A549 (cell line): ENCODE data around the gene NOSTRIN.

Experiments used
- BCL3 ChIP-seq: fragments of >200 bp; sonication (Bioruptor Twin); formaldehyde crosslinking; IDR thresholded peaks from 3 replicates; pipeline ENCODE4 v1.6.1; 2016
- CBX8 ChIP-seq: fragments of 200-600 bp; sonication (generic); IDR thresholded peaks from 2 replicates; pipeline ENCODE4 v1.6.1; 2016
- CTCF ChIP-seq: fragments of >200 bp; sonication (Bioruptor Twin); formaldehyde crosslinking; IDR thresholded peaks from 3 replicates; pipeline ENCODE4 v1.5.1; 2016
- EHMT2 ChIP-seq: fragments of 200-600 bp; sonication (generic); IDR thresholded peaks from 2 replicates; pipeline ENCODE4 v1.6.1; 2016; ENCODE audit warnings: antibody characterized with exemption, low read depth, mild to moderate bottlenecking, moderate library complexity
- HDAC2 ChIP-seq: fragments of 200-600 bp; sonication (generic); IDR thresholded peaks from 2 replicates; pipeline ENCODE4 v1.6.1; 2016
- JUNB ChIP-seq: fragments of >200 bp; sonication (Bioruptor Twin); formaldehyde crosslinking; IDR thresholded peaks from 2 replicates; pipeline ENCODE4 v1.6.1; 2016
- KDM1A ChIP-seq: fragments of 200-600 bp; sonication (generic); IDR thresholded peaks from 2 replicates; pipeline ENCODE4 v1.6.1; 2016; ENCODE audit warnings: low read depth, mild to moderate bottlenecking
- MAX ChIP-seq: IDR thresholded peaks from 2 replicates; pipeline ENCODE4 v1.6.1; 2012
- MAZ ChIP-seq: fragments of 150-350 bp; IDR thresholded peaks from 2 replicates; pipeline ENCODE4 v1.6.1; 2014; ENCODE audit warnings: antibody characterized with exemption, low read depth, low read length, borderline replicate concordance
- MYC ChIP-seq: IDR thresholded peaks from 2 replicates; pipeline ENCODE4 v1.6.1; 2012; ENCODE audit warnings: mild to moderate bottlenecking, inconsistent platforms, low read length, improper control_type of control experiment, borderline replicate concordance
- POLR2A ChIP-seq: IDR thresholded peaks from 2 replicates; pipeline ENCODE4 v1.6.1; 2012; ENCODE audit warnings: mild to moderate bottlenecking, low read length
- RAD21 ChIP-seq, 2 experiments: fragments of >200 bp in 1 of 2; sonication (Bioruptor Twin) in 1 of 2; formaldehyde crosslinking in 1 of 2; IDR thresholded peaks in 1 of 2; conservative IDR thresholded peaks in 1 of 2; 2 replicates in 1 of 2; 3 replicates in 1 of 2; pipeline ENCODE4 v1.6.1; 2012 to 2018; ENCODE audit warnings: inconsistent platforms in 1 of 2
- REST ChIP-seq: fragments of 200-600 bp; sonication (generic); IDR thresholded peaks from 2 replicates; pipeline ENCODE4 v1.6.1; 2016; ENCODE audit warnings: antibody characterized with exemption, mild to moderate bottlenecking, moderate library complexity
- RFX5 ChIP-seq: fragments of 450-650 bp; IDR thresholded peaks from 2 replicates; pipeline ENCODE4 v1.7.1; 2014; ENCODE audit warnings: antibody characterized with exemption, mild to moderate bottlenecking, moderate library complexity

GRCh38 chr2:168819050-168819715 lies 16.7 kb downstream of the NOSTRIN start:
- TF ChIP-seq MYC (no peak), POLR2A (no peak), EHMT2 (no peak), JUNB (no peak), RFX5 (no peak), CBX8 (no peak), REST (no peak), RAD21 (conservative IDR thresholded peaks at IDR 0.05 in 1 of 2, IDR thresholded peaks at IDR 0.05 in 1 of 2) (no peak), CTCF (no peak), KDM1A (no peak), BCL3 (no peak), HDAC2 (no peak), MAZ (no peak), MAX (no peak)
